Measurements from ENCODE around the gene NHLRC1. TPM values are rescaled to one million over a fixed set of nuclear protein-coding genes. Genes with fewer than 3 reads are reported as not detected.

The NHLRC1 gene
- total and polyA plus RNA-seq, 2 of the 13 experiments (the other 11 are each of a cell fraction or from before 2014, with no cell fraction given): 0.04 to 0.11 TPM

- no peaks in the 10 kb centered on the region for H4K20me1 ChIP-seq (ENCODE audit: insufficient read depth, low read length)
- CTCF ChIA-PET (ENCODE audit: low intra/inter-chr PET ratio, low total read pairs): no interaction called here
- no peak for FAIRE-seq
- H3K4me2 ChIP-seq (ENCODE audit: low read depth, low read length): no peak overlapping the region
- H3K4me3 ChIP-seq (replicated peaks in 1 of 3; ENCODE audit: insufficient read depth in 1 of 3, low read depth in 2 of 3, low read length in 3 of 3): no peak overlapping the region
- TF ChIP-seq ZFP36 (IDR thresholded peaks at IDR 0.05; ENCODE audit: borderline replicate concordance, low read depth, low read length, partially characterized antibody) (peak; percentile 77), ZNF780A (CRISPR knock-in tag; IDR thresholded peaks at IDR 0.05) (peak; percentile 97), ZBTB4 (CRISPR knock-in tag; IDR thresholded peaks at IDR 0.05; ENCODE audit: borderline replicate concordance) (no peak)
- 3% methylated on average over 1 of the region's 1 CpG for WGBS (ENCODE audit: low lambda C conversion rate)
- no peaks in the 10 kb centered on the region for H3K4me1 ChIP-seq (ENCODE audit: insufficient read depth, low read length)
- H3K27me3 ChIP-seq (ENCODE audit: control insufficient read depth in 1 of 2, insufficient read depth in 2 of 2, low read length in 2 of 2): no peaks in the 10 kb centered on the region
- POLR2A ChIA-PET: no interaction called here
- BruUV-seq (replicated peaks): no TSS peak
- H3K27ac ChIP-seq (ENCODE audit: extremely low read length, insufficient read depth, low read length): no peak overlapping the region
- peaks cover 18% of the 10 kb centered on the region; the same call in 1 of the 2 replicates for H3K9me3 ChIP-seq (ENCODE audit: low read length)
- H3K36me3 ChIP-seq (replicated peaks in 1 of 2; ENCODE audit: control insufficient read depth in 1 of 2, insufficient read depth in 2 of 2, low read length in 2 of 2): no peaks in the 10 kb centered on the region
- H2AFZ ChIP-seq (ENCODE audit: low read length): no peak overlapping the region
- no peak overlapping the region for H3K9ac ChIP-seq (ENCODE audit: insufficient read depth, low read depth, low read length)
- no peak for ATAC-seq
- in situ Hi-C loops (cut with HindIII; ENCODE audit: extremely low pct_ligation_motif_present, low pct_unique_long_range_greater_than_20kb): no loop called here
- no peak for DNase-seq (ENCODE audit: low spot score)
- no peaks in the 10 kb centered on the region for H3K79me2 ChIP-seq (ENCODE audit: insufficient read depth, low read length)
- intact Hi-C loops (cut with micrococcal nuclease; ENCODE audit: unreplicated experiment): no loop called here
These were observed 32.1 kb downstream of the NHLRC1 start for GRCh38 chr6:18090349-18090786.
